HPDE6-E6E7 (cell line): ENCODE data around the gene ASTL.

ENCODE experiments used
- DNase-seq: peaks from one replicate; pipeline ENCODE4 v3.0.0; 2011; ENCODE audit warnings: missing footprints; ENCODE audit errors: extremely low spot score

Gene ASTL

DNA sequence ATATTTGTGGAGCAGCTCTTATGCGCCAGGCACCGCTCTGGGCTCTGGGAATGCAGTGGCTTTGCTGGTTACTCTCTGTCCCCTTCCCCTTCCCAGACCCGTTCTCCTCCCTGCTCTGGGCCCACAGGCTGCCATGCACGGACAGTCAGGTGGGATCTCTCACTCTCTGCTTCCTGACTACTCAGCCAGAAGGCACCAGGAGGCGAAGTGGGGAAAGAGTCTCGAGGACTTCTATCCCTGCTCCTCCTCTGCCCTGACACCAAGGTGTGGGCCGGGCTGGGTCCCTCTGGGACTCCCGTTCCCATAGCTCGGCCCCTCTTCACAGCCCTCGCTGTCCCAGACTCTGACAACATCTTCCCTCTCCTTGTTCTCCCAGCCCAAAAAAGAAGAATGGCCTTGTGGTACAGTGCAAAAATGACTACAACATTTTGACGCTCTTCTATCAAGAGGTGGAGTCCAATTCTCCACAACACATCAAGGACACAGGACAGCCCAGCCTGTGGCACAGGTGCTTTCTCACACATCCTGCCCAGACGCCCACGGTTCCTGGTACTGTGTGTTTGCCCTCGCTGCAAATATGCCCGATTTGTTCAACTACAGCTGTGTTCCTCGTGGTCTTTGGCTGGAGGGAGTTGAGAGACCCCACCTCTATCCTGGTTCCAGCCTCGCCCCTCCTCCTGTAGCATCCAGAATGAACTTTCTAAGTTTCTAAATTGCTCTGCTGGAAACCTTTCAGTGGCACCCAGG lies 21.0 kb upstream of the ASTL start:
- DNase-seq = no peak

DNA sequence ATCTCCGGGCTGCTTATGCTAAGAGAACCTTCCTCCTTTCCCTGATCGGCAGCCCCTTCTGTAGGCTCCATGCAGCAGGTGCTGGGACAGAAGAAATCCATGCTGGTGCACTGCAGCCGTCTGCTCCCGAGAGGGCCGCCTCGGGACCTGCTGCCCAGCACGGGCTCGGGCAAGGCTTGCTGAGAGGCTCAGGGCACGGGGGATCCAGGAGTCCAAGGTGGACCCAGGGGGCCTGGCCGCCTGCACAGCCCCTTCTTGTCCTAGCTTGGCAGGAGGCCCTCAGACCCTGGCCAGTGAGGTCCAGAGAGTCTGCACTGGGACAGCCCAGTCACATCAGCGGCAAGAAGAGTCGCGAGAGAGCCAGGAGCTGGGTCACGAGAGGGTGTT lies 20.2 kb upstream of the ASTL start:
- no peak for DNase-seq

DNA sequence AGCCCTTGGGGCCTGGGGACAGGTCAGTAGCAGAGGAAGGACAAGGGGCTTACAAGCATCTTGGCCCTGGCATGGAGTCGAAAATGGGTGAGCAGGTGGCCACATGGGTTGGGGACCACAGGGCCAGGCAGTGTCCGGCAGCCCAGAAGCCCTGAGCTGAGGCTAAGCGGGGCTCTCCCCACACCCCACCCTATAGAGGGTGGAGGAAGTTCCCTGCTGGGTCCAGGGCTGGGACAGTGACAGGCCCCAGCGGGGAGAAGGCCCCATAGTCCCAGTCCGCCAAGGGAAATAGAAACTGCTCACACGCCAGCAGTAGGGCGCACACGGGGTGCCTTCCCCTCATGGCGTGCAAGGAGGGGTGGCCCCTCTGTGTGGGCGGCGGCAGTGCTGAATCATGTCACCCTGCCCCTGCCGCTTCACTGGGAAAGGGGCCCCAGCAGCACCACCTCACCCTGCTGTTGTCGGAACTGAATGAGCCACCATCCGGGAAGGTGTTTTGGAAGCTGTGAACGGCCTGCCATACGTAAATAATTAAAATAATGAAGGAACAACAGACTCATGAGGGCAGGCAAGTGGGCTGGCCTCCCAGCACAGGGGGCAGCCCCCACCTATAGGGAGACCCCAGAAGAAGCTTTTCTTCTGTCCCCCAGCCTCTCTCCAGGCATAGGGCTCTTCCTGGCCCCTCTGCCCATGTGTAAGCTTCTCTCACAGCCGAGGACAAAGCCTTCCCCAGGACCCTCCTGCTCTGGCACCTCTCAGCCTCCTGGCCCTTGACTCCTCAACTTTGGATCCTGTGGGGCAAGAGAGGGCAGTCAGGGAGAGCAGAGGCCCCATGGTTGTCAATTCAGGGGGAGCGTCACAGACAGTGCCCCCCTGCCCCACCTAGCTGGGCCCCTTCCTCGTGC lies 19.6 kb upstream of the ASTL start:
- no peak for DNase-seq

DNA sequence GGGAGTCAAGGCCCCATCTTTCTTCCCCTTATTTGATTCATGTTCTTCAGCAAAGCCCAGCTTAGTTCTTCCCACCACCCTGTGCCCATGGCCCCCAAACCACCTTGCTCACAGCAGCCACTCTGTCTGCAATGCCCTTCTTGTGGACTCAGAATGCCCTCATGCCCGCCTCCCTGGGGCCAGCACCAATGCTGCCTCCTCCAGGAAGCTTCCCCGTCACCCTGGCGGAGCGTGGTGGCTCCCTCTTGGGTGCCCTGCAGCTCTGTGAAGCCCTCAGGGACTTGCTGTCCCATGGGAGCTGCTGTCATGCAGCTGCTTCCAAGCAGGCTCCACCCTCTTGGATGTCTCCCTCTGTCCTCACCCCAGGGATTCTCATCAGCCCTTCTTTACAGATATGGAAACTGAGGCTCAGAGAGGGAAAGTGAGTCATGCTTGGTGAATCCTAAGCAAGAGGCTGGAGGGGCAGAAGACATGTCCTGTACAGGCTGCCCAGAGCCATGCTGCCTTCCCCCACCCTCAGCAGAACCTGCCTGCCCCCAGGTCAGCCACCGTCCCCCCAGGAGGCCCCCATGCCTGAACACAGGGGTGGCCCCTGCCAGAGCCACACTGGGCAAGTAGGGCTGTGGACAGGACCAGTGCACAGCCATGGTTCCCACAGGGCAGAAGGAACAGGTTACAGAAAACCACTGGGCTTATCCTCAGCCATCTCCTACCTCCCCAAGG lies 18.8 kb upstream of the ASTL start:
- no peak for DNase-seq

DNA sequence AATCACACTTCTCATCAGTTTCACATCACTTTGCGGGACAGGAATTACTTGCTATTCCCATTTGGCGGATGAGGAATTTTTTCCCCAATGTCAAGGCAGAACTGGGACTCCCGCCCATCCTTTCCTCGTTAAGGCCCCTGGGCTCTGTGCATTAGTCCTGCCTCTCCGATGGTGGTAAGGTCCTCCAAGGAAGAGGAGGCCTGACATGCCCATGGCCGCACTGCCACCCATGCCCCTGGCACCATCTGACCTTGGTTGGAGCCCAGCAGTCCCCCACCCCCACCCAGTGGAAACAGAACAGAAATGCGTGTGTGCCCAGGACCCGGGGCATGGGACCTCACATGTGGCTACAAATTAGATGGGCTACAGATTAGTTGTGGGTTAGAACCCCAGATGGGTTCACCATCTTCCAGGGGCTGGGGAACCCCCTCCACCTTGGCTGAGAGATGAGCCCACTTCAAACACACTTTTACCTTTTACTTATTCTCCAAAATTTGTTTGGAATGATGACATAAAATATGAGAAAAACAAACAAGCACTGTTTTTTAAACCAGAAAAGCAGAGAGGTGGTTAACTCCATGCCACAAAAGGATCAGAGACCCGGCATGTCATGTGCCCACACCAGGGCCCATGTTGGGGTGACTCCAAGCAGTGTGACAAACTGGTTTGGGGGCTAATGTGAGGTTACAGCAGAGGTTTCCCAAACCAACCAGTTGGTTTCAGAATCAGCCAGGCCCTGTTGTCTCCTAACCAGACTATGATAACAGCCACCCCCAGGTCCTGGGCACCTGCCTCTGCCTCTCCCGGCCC lies 17.9 kb upstream of the ASTL start:
- no peak for DNase-seq

DNA sequence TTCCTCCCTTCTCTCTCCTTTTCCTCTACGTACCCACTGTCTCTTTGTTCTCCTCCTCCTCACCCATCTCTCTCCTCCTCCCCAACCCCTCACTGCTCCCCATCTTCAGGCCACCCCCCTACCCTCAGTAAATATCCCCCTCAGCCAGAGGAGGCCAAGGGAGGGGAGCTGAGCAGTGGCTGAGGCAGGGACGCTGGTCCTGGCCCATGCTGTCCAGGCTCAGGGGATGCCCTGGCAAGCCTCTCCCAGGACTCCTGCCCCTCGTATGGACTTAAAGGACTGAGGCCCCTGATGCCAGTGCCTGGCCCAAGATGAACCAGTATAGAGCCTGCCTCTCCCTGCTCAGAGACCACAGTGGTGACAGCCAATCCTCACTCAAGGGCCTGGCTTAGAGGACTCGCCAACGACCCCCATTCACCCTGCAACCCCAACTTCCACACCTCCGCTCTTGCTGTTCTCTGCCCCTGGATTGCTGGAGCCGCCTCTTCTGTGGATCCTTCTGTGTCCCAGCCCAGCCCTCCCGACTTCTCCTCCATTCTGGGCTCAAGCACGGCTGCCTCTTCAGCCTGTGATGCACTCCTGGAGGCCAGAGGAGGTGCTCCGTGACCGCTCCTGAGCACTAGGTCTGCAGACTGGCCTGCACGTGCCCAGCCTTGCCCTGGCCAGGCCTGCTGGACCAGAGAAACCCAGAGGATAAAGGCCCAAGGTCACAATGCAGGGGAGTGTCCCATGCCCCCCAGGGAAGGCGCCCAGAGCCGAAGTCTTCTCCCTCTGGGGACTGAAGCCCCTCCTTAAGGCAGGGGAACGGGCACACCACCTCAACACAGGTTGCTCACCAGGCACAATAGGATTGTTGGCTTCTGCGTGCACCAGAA lies 16.4 kb upstream of the ASTL start:
- DNase-seq = no peak

DNA sequence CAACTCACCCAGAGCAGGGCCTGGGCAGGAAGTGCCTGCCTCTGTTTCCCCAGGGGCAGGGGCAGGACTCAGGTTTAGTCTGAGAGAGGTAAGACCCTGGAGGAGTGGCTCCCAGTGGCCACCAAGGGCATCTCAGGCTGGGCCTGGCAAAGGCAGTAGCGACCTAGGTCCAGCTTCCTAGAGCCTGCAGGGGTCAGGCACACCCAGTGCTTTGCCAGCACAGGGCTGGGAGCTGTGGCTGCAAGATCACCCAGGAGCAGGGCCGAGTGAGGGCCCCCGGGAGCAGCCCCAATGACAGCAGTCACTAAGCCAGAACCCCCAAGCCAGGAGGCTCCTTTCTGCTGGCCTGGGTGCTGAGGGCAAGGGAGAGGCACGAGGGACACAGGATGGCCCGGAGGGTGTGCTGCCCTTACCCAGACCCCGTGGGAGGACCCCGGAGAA lies 15.7 kb upstream of the ASTL start:
- DNase-seq = no peak

DNA sequence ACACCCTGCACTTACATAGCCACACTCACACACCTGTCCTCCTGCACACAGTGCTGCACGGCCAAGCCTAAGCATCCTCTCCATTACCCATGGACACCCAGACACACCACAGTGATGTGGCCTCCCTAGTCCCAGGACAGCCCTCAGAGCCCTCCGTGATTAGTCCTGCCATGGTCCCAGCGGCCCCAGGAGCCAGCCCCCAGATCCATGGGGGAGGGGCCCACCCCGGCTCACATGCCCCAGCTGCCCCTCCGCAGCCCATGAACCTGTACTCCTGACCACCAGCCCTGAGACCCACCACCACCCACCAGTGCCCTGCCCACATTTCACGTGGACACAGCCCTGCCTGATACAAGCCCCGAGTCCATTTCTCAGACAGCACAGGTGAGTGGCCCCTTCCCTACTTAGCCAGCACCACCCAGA lies 15.0 kb upstream of the ASTL start:
- no peak for DNase-seq

DNA sequence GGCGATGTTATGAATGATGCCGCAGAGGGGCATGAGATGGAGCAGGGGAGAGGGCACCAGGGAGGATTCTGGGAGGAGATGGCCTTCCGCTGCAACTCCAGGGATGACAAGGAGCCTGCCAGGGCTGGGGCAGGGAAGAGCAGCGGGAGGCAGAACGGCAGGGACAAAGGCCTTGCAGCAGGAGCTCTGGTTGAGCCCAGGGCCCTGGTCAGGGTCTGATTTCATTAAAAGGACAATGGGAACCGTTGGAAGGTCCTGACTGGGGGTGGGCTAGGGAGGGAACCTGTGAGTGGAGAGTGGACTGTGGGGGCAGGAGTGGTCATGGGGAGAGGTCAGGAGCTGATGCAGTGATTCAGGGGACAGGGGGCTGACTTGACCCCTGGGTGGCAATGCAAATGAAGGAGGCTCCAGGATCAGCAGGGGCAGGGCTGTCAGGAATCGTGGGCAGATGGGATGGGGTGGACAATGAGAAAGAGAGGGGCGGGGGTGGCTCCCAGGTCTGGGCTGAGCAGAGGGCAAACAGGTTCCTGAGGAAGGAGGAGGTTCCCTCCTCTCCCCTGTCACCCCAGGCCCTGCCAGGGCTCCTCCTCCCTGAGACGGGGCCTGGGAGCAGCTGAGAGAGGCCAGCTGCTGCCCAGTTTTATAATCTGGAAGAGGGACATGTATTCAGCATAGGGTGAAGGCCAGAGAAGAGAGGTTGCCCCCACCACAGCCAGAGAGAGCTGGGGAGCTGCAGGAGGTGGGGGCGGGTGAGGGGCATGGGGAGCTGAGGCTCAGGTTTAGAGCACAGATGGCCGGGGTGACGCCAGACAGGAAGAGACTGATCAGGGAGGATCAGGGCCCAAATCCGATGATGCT lies 14.2 kb upstream of the ASTL start:
- no peak for DNase-seq

DNA sequence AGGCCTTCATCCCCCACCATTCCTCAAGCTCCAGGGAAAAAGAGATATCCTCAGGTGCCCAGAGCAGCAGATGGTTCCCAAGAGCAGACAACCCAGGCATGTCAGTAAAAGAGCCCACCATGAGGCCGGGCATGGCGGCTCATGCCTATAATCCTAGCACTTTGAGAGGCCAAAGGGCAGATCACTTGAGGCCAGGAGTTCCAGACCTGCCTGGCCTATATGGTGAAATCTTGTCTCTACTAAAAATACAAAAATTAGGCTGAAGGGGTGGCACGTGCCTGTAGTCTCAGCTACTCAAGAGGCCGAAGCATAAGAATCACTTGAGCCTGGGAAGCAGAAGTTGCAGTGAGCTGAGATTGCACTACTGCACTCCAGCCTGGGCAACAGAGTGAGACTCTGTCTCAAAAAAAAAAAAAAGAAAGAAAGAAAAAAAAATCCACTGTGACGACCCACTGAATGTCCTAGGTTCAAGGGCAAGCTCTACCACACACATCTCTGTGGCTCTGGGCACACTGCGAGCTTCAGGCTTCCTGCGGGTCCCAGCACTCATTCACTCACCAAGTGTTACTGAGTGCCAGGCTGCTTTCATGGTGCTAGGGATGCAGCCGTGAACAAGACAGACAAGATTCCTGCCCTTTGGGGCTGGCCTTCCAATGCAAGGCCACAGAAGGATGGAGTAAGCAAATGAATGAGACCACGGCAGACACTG lies 13.4 kb upstream of the ASTL start:
- DNase-seq = no peak

DNA sequence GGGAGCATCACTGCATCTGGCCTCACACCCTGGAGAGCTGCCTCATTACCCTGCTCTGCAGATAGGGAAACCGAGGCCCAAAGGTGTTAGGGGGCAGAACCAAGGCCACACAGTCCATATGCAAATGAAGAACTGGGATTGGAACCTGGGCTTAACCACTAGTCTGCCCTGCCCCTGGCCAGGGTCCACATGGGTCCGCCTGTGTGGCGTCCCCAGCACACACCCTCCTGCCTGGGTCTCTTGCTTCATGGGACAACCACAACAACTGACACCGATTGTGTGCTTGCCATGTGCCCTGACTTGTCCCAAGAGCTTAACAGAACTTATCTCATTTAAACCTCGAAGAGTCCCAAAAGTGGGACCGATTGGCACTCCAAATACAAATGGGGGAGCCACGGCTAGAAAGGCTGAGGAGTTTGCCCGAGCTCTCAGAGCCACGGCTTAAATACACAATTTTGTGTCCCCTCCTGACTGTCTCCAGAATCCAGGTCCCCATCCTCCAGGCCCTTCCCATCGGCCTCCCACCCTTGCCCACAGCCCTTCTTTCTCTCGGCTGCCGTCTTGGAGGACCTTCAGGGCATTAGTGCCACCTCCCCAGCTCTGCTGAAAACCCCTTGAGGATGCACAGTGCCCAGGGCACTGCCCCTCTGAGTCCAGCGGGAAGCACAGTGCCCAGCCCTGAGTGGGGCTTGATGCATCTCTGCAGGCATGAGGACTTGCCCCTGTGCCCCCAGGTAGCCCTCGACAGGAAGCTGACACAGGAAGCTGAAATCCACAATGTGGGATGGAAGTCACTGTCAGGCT lies 12.7 kb upstream of the ASTL start:
- no peak for DNase-seq

DNA sequence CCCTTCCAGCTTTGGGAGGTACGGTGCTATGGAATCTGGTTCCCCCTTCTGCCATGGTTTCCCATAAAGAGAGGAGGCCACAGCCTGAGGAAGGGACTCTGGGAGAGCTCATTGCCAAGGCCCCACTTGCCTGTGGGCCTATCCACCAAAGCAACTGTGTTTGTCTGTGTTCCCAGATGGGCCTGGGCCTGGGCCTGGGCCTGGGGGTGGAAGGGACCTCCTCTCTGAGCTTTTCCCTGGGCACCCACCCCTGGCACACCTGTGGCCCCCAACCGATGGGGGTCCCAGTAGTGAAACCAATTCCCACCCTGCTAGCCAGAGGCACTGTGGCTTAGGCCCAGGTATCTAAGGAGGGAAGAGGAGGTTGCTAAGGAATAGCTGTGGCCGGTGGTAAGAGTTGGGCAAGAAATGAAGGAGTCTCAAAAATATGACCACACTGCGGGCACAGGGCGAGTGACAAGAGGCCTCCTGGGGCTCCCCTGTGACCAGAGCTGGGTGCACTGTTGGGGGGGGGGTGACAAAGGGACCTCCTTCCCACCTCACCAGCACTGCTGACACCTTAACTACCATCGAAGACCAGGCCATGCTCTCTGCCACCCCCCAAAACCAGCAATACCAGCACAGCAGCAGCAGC lies 11.8 kb upstream of the ASTL start:
- DNase-seq = no peak

DNA sequence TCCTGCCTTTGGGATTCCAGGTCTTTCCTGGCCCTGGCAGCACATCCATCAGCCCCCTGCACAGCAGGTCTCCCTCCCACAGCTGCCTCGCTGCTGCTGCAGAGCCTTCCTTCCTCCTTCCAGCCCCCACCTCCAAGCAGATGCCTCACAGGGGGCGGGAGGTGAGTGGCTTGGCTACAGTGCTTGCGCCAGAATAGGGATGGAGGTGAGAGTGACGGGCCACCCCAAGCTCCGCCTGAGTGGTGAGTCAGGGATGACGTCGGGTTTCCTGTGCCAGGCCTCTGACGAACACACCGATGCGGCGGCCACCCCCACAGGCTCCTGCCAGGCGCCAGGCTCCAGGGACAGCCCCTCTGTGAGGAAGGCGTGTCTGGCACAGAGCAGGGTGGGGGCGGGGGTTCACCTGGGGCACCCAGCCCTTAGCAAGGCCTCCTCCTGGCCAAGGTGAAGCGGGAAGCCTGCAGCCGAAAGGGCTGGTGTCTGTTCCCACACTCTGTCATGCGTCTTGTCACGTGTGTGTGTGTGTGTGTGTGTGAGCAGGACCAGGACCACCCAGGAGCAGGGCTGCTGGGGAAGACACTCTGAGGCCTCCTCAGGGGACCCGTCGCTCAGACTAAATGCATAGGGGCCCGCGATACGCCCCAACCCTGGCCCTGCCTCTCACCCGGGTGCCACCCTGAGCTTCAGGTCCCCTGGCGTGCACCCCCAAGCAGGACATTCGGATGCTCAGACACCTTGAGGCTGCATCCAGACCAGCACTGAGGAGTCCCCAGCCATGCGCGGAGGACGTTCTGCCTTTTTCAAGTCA lies 10.3 kb upstream of the ASTL start:
- DNase-seq = peak; percentile 83

DNA sequence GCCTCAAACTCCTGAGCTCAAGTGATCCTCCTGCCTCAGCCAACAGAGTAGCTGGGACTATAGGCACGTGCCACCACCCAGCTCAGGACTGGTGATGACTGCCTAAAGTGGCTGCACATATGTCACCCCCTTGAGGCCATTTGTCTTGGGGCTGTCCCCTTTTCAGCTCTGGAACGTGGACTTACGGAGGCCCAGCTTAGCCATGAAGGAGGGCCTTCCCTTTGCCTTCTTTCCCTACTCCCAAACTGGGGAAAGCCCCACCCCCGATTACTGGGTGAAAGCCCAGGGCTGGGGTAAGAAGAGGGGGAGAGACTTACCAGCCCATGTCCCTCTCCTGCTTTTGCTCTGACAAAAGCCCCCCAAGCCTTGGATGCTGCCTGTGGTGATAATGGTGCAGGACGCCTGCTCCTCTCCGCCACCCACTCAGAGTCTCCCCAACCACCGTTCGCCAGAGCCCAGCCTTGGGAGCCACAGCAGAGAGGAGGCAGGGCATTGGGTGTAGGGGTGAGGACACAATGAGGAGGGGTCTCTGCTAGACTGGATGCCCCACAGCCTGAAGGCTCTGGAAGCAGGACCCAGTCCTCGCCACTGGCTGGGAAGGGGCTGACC lies 9.4 kb upstream of the ASTL start:
- no peak for DNase-seq

DNA sequence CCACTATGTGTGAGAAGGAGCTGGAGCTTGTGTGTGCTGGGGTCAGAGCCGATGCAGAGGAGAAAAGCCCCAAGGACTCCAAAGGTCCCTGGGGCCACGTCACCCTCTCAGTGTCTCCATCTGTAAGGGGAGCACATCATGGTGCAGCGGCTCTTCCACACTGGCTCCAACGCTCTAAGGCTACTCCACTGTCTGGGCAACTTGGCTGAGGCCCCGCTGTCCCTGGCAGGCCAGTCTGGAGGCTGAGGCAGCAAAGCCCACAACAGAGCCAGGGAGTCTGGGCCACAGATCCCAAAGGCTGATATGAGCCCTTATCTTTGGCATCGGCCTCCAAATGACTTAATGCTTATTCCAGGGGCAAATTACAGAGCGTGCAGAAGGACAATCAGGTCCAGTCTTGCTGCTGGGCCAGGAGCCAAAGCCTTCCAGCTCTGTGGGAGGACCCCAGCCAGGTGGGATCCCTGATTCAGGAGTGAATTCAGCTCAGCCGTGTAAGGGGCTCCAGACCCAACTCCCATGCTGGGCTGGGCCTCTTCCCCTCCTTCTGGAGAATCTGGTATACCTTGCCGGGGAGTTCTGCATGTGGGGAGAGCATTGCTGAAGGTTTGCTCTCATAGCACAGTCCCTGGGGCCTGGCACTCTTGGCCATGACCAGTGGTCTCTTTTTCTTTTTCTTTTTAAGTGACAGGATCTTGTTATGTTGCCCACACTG lies 8.7 kb upstream of the ASTL start:
- DNase-seq = no peak
